GM21576 (cell line): Measurements from ENCODE around the gene PDLIM7.

Experiments
- ATAC-seq: cut with Tn5 transposase; IDR thresholded peaks from one replicate; pipeline ENCODE4 v1.9.1; 2021; ENCODE audit warnings: mild to moderate bottlenecking, moderate library complexity; ENCODE audit not compliant: unreplicated experiment

Gene PDLIM7

DNA sequence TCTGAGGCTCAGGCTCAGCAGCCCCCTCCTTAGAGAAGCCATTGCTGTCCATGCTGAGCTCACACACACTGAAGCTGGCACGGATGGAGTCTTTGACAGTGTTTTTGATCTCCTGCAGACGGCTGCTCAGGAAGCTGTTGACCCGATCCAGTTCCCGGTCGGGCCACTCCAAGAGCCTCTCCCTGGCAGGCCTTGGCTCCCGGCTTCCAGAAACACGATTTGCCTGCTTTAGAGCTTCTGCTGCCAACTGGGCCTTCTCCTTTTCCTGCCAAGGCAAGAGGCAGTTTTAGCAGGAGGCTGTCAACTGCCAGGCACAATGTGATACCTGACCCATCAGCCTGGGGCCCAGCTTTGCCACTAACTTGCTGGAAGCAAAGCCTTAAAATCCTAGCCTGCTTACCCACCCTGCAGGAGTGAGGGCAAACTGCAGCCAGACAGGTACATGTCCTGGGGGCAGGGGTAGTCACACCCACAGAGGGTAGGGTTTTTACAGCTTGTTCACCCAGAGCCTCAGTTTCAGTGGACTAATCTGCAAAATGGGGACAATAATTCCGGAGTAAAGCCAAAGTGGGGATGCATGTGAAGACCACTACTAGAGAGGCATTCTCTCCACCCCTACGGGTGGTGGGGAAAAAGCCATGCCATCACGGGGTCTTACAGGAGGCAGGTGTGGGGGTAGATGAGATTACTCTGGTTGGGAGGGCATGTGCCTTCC lies 27.7 kb upstream of the PDLIM7 start:
- ATAC-seq = no peak

GRCh38 chr5:177524539-177524900 lies 27.1 kb upstream of the PDLIM7 start:
- no peak for ATAC-seq

DNA sequence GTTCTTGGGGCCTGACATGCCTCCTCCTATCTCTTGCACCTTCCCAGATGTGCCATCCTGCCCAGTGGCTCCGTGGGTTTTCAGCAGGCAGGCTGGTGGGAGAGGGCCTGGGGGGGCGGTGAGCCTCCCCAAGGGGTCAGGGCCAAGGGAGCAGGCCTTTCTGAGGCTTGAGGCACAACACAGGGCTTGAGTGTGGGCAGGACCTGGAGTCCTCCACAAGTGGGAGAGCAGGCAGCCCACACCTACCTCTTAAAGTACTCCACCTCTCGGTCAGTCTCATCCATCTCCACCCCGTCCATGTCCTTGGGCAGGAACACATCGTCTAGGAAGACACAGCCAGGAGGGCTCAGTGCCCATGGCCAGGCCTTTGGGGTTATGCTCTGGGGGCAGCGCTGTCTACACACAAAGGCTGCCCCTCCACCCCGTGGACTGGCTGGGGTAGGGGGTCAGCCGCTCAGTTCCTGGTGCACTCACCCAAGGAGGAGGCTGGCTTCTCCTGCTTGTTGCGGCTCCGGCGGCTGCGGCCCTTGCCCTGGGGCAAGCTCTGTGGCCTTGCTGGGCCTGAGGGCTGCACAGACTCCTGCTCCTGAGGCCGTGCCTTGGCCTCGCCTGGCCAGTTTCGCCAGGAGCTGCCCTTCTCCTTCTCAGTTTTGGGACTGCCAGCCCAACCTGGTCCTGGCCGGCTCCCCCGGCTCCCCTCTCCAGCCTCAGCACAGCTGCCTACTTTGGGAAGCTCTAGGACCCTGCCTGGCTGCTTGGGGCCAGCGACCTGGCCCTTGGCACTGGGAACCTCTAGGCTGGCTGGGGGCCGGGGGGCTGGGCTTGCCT lies 26.5 kb upstream of the PDLIM7 start:
- no peak for ATAC-seq

DNA sequence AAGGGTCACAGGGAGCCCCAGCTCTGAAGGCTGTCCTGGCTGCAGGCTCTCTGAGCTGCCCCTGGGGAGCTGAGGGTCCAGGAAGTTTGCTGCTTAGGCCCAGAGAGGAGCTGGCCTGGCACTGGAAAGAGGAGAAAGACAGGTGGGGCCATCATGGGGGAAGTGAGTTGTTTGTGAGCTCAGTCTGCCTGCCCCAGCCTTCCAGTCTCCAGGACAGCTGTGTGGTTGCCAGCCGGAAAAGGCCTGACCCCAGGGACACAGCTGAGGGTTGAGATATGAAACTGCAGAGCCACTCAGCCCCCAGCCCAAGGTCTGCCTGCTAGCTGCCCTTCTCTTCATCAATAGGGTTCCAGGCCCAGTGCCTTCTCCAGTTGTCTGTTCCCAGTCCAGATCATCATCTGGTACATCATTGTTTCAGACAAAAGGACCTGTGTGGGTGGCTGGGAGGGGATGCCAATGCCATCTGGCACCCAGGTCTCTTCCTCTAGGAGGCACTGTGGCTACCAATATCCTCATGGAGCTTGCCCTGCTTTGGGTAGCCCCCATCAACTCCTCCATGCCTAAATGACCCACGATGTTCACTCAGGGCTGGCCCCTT lies 23.6 kb upstream of the PDLIM7 start:
- no peak for ATAC-seq

DNA sequence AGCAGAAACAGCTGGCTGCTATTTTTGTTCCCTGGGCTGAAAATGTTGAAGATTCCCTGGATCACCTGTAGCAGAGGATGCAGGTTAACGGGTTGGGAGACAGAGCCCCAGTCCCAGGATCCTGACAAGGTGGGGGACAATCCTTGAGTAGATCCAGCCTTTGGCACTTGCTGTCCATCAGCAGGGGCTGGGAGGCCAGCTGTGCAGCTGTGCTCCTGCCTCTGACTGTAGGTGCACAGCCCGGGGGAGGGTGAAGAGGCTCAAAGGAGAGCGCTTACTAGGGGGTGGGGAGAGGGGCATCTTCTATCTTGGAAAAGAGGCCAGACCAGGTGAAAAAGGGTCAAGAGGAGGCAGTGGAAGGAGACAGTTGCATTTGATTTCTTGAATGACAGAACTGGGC lies 22.9 kb upstream of the PDLIM7 start:
- no peak for ATAC-seq

DNA sequence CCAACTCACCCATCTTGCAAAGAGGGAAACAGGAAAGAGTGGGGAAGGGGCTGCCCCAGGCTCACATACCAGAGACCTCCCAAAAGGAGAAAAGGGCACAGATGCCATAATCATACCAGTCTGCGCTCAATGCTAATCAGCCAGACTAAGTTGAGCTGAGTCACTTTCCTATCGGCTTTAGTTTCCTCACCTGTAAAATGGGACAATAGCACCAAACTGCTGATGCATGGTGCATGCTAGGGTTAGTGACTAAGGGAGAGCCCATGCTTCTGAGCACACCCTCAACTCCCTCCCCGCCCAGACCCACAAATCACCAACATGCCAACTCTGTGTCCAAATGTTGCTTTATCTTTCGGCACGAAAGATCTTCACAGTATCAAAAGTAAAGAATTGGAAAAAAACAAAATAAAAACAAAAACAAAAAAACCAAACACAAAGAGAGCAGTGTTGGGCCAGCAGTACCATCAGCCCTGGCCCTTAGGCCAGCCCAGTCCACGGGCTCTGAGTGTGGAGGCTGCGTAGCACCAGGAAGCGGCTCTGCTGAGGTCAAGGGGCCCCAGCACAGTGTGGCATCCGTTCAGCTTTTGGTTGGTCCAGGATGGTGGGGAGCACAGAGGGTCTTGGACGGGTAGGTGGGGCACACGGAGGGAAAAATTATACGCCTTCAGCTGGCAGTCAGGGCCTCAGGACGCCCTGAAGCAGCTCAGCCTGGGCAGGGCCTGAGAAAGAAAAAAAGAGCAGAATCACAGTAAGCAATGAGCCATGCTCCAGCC lies 22.2 kb upstream of the PDLIM7 start:
- no peak for ATAC-seq

DNA sequence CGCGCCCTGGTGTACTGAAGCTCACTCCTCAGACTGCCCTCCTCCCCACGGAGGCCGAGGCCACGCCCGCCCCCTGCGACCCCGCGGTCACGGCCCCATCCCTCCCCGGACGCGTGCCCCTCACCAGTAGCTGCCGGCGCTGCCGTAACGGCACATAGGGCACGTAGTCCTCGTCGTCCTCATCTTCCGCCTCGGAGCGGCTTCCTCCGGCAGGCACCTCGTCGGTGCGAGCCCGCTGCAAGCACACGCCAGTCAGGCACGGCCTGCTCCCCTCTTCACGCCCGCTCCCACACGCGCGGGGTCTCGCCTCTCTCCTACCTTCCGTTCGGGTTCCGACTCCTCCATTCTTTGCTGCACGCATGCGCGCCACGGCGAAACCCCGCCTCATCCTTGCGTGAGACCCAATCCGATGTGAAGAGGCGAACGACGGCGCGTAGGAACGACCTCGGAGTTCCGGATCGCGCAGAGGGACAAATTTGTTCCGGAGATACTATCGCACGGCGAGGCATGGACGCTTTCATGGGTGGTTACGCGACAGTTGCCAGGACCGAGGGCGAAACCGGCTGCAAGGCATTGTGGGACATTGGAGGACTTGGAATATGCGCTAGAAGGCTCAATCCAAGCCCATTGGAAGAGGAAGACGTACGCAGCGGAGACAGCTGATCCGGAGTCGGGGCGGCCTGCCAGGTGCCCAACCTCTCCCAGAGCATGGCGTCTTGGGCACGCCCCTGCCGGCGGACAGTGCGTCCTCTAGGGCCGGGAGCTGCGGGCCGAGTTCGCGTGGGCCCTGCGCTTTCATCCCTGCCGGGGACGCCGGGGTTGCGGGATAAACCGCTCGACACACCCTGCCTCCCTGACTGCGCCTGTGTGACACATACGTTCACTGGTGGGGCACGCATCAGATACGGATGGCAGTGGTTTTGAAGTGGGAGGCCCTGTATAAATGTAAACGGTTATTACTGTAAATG lies 19.5 kb upstream of the PDLIM7 start, which contains the start of gene DDX41:
Gene DDX41, minus strand, starts transcription at position 361 of the 968 bp plus-strand sequence. Its CDS starts 16 bp downstream, at position 345.
- peak; percentile 84 for ATAC-seq

- ATAC-seq = no peak
These were observed 18.2 kb upstream of the PDLIM7 start for GRCh38 chr5:177515580-177515979.

GRCh38 chr5:177514541-177514940 lies 17.1 kb upstream of the PDLIM7 start:
- no peak for ATAC-seq

- ATAC-seq = no peak
These were observed 16.1 kb upstream of the PDLIM7 start for GRCh38 chr5:177513500-177513899.

DNA sequence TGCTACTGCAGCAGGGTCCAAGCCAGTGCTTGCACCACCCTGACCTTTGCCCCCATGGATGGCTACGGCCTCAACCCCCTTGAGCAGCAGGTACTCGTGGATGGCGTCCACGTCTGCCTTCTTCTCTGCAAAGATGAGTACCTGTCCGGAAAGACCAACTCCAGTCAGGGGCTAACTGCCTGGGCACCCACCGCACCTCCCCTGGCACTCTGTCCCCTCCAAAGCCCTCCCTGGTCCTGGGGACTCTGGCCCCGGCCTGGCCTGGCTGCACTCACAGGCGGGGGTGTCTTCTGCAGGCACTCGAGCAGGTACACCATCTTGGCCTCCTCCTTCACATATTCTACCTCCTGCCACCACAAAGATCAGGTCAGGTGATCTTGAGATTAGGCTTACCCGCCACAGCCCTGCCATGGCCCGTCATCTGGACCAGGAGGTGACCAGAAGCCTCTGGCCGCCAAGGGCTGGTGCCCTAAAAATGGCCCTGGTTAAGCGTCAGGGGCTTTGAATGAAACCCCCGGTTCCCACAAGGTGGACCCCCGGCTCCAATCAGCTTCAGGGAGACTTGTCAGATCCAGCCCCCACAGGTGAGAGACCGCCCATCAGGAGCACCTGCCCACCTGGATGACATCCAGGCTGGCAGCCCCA lies 15.5 kb upstream of the PDLIM7 start:
- no peak for ATAC-seq

- ATAC-seq = no peak
These were observed 14.6 kb upstream of the PDLIM7 start for GRCh38 chr5:177511796-177512675.

- no peak for ATAC-seq
These were observed 13.8 kb upstream of the PDLIM7 start for GRCh38 chr5:177511181-177511580.

- peak; percentile 33 for ATAC-seq
These were observed 13.2 kb upstream of the PDLIM7 start for GRCh38 chr5:177510567-177511053.

GRCh38 chr5:177509991-177510566 lies 12.7 kb upstream of the PDLIM7 start:
- ATAC-seq = peak; percentile 35

GRCh38 chr5:177509381-177509951 lies 12.1 kb upstream of the PDLIM7 start, which contains the start of gene DOK3:
Gene DOK3 (minus strand): TSS chr5:177509826. CDS start chr5:177509540, 286 bp downstream.
- peak; percentile 28 for ATAC-seq

DNA sequence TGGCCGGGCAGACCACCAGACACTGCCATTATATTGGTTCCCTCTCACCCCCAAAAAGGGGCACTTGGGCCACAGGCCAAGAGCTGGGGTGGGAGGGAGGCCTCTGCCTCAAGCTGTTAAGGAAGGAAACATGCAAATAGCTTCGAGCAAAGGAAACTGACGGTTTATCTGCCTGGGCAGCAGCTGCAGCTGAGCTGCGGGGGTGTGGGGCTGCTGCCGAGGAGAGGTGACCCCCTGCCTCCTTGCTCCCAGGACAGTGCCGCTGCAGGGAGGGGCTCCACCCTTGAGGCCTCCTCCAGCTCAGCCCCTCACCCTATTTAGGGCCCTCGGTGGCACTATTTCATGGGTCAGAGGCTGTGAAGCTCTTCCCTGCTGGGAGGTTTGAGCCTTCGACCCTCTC lies 11.4 kb upstream of the PDLIM7 start:
- ATAC-seq = peak; percentile 33
